HCT116 (cell line): ENCODE data around the gene SEMA4B.

Experiments used
- CTCF ChIP-seq, 3 experiments: fragments of 200-600 bp in 1 of 3; sonication (generic) in 1 of 3; IDR thresholded peaks in 2 of 3; conservative IDR thresholded peaks in 1 of 3; 2 replicates each; pipeline ENCODE4 v1.5.1; 2012 to 2017; ENCODE audit warnings: low read depth in 2 of 3, low read length in 2 of 3, antibody characterized with exemption in 1 of 3, borderline replicate concordance in 1 of 3, control low read depth in 1 of 3, mild to moderate bottlenecking in 1 of 3, mixed read lengths in 1 of 3, mixed run types in 1 of 3, moderate library complexity in 1 of 3; ENCODE audit not compliant: insufficient read depth in 1 of 3
- ELF1 ChIP-seq: IDR thresholded peaks from 2 replicates; pipeline ENCODE4 v1.6.1; 2012; ENCODE audit warnings: low read depth, borderline replicate concordance
- EZH2 ChIP-seq: fragments of 200-600 bp; sonication (generic); IDR thresholded peaks from 2 replicates; pipeline ENCODE4 v1.6.1; 2017; ENCODE audit warnings: antibody characterized with exemption, mixed run types
- JUND ChIP-seq: IDR thresholded peaks from 2 replicates; pipeline ENCODE4 v1.6.1; 2012
- TF ChIP-seq, protein P1 (sequence below): IDR thresholded peaks from 2 replicates; pipeline ENCODE4 v1.6.1; 2012; ENCODE audit warnings: low read depth

DNA sequence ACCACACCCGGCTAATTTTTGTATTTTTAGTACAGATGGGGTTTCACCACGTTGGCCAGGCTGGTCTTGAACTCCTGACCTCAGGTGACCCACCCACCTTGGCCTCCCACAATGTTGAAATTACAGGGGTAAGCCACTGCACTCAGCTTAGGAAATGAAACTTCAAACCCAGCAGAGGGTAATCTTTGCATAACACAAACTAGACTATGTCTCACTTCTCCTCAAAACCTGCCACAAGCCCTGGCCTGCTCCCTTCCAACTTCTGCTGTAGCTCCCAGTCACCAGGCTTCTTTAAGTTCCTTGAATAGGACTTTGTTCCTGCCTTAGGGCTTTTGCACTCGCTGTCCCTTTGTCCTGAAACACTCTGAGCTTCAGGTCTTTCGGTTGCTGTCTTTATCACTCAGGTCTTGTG lies 39.2 kb upstream of the SEMA4B start:
- TF ChIP-seq CTCF (IDR thresholded peaks at IDR 0.05 in 2 of 3, conservative IDR thresholded peaks at IDR 0.05 in 1 of 3; ENCODE audit: borderline replicate concordance in 1 of 3, insufficient read depth in 1 of 3, low read depth in 2 of 3, low read length in 2 of 3) (no peak), ELF1 (no peak), EZH2 (no peak), JUND (no peak)
- TF ChIP-seq, protein P1, sequence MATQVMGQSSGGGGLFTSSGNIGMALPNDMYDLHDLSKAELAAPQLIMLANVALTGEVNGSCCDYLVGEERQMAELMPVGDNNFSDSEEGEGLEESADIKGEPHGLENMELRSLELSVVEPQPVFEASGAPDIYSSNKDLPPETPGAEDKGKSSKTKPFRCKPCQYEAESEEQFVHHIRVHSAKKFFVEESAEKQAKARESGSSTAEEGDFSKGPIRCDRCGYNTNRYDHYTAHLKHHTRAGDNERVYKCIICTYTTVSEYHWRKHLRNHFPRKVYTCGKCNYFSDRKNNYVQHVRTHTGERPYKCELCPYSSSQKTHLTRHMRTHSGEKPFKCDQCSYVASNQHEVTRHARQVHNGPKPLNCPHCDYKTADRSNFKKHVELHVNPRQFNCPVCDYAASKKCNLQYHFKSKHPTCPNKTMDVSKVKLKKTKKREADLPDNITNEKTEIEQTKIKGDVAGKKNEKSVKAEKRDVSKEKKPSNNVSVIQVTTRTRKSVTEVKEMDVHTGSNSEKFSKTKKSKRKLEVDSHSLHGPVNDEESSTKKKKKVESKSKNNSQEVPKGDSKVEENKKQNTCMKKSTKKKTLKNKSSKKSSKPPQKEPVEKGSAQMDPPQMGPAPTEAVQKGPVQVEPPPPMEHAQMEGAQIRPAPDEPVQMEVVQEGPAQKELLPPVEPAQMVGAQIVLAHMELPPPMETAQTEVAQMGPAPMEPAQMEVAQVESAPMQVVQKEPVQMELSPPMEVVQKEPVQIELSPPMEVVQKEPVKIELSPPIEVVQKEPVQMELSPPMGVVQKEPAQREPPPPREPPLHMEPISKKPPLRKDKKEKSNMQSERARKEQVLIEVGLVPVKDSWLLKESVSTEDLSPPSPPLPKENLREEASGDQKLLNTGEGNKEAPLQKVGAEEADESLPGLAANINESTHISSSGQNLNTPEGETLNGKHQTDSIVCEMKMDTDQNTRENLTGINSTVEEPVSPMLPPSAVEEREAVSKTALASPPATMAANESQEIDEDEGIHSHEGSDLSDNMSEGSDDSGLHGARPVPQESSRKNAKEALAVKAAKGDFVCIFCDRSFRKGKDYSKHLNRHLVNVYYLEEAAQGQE: no peak
